Endometrial microvascular endothelial cells (primary cell): Measurements from ENCODE around the gene FSTL4. TPM values are rescaled to one million over a fixed set of nuclear protein-coding genes. Genes with fewer than 3 reads are reported as not detected.
"Not testable (repeated sequence)": the region's sequence is repeated elsewhere in the genome, so short reads cannot be mapped to it uniquely, and the experiment has no call there.

Experiments used
- in situ Hi-C: cut with HindIII; loops from 2 replicates; pipeline ENCODE4 v1.10.0; 2017; ENCODE audit warnings: low sequenced_read_pairs, low pct_unique_long_range_greater_than_20kb; ENCODE audit errors: inconsistent ontology term
- total RNA-seq: library from RNA; depleted of rRNA; stranded (reverse); fragments of >200 nt; gene quantifications from one replicate; pipeline ENCODE4 v1.2.3, GENCODE V29; 2015; ENCODE audit errors: inconsistent ontology term

Gene FSTL4
- total RNA-seq, 1 donor from 2014 or later = not detected

DNA sequence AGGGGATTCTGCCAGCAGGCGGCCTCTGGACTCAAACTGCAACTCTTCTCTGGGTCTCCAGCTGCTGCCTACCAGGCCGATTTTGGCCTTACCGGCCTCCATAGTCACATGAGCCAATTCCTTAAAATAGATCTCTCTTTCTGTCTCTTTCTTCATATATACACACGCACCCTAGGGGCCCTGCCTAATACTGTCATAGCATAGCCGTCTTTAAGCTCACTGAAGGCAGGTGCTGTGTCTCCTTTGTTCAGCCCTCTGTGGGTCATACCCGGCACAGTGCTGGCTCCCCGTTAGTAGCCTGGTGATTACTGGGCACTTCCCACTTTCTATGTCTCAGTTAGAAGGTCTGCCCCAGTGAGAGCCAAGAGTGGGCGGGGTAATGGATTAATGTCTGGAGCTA is 419.6 kb downstream of the FSTL4 start:
- in situ Hi-C loops = no loop called here

- in situ Hi-C loops = no loop called here
These were observed 422.5 kb downstream of the FSTL4 start for GRCh38 chr5:133189881-133190280.

GRCh38 chr5:133179405-133179804 is 432.9 kb downstream of the FSTL4 start:
- in situ Hi-C loops = no loop called here

- in situ Hi-C loops = not testable (repeated sequence)
These were observed 441.5 kb downstream of the FSTL4 start for GRCh38 chr5:133170756-133171387.

DNA sequence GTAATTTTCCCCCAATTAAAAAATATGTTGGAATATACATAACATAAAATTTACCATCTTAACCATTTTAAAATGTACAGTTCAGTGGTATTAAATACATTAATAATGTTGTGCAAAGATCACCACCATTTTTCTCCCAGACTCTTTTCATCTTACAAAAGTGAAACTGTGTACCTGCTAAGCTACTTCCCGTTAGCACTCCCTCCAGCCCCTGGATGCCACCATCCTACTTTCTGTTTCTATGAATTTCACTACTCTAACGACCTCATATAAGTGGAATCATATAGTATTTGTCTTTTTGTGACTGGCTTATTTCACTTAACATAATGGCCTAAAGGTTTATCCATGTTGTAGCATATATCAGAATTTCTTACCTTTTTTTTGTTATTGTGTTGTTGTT is 447.6 kb downstream of the FSTL4 start:
- in situ Hi-C loops = no loop called here

DNA sequence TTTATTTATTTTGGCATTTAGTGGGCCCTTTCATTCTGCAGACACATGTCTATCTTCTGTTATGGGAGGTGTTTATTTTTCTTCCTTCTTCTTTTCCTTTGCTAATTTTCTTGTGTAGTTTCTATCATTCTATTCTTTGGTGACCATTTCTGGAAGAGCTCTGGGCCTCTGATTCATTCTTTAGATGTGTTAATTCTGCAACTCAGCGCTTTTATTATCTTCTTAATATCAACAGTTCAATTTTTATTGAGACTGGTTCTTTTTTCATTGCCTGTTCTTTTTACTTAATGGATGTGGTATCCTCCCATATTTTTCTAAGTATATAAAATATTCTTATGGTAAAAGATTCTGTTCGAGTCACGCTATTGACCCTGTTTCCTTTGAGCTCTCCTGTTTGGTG is 448.5 kb downstream of the FSTL4 start:
- in situ Hi-C loops = no loop called here

DNA sequence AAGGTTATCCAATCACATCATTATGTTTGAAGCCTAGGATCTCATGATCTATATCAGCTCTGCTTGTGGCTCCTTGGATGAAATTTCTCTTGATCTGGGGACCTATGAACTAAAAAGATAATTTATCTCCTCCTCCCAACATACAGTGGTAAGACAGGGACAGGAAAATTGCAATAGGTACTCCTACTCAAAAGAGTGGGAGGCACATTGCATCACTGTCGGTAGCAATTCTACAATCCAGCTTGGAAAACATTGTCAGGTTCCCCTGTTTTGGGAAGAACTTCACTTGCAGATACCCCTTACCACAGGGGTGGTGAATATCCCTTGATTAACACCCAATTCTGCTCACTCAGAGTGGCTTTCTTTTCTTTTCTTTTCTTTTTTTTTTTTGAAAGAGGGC is 452.8 kb downstream of the FSTL4 start:
- in situ Hi-C loops = no loop called here

GRCh38 chr5:133155326-133155969 is 456.9 kb downstream of the FSTL4 start:
- in situ Hi-C loops = no loop called here

GRCh38 chr5:133154274-133155075 is 457.9 kb downstream of the FSTL4 start:
- in situ Hi-C loops = no loop called here

GRCh38 chr5:133150909-133151544 is 461.3 kb downstream of the FSTL4 start:
- in situ Hi-C loops = no loop called here

- in situ Hi-C loops = no loop called here
These were observed 463.0 kb downstream of the FSTL4 start for GRCh38 chr5:133149345-133149744.

- in situ Hi-C loops = no loop called here
These were observed 464.4 kb downstream of the FSTL4 start for GRCh38 chr5:133147815-133148567.

DNA sequence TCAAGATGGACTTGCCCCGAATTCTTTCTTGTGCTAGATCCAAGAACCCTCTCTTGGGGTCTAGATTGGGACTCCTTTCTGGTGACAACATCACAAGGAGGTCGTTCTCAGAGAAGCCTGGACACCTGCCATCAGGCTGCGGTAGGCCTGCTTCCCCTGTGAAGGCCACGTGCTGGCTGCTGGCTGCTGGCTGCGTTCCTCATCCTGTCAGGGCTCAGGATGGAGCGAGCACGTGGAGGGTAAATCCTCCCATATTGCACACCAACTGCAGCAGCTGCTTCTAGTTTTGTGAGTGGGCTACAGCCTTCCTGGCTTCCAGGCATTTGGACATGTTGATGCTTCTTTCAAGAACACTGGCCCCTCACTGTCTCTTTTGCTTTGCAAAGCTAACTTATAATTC is 464.9 kb downstream of the FSTL4 start:
- in situ Hi-C loops = no loop called here
